Measurements from ENCODE around the gene TRPV6.

Gene TRPV6

DNA sequence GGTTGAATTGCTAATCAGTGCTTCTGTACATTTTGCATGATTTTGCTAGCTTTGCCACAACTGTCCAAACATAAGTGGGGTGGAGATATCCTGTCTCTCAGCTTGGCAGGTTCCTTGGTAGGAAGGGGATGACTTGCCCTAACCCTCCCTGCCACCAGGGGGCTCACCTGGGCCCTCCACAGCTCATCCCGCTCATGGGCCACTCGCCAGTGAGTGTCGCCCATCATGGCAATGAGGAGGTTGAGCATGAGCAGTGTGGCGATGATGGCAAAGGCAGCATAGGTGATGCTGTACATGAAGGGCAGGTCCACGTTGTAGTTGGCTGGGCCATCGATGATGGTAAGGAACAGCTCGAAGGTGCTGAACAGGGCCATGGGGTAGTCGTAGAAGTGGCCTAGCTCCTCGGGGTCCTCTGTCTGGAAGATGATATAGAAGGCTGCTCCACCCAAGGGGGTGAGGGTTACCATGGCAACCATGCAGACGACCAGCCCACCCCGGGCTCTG lies 12.2 kb downstream of the TRPV6 start:
- Histone ChIP-seq H2AFZ (ENCODE audit: low read depth, low read length, severe bottlenecking) (no peak overlapping the region), H3K9me2 (replicated peaks; ENCODE audit: insufficient read depth, low read length) (no peaks in the 10 kb centered on the region), H3K79me2 (ENCODE audit: insufficient read depth, low read length) (no peaks in the 10 kb centered on the region), H3K9me3 (ENCODE audit: insufficient read depth, low read length) (no peaks in the 10 kb centered on the region), H3K9ac (ENCODE audit: low read length) (no peak overlapping the region), H3K27me3 (ENCODE audit: low read length) (no peaks in the 10 kb centered on the region), H4K20me1 (ENCODE audit: low read depth, low read length) (no peaks in the 10 kb centered on the region), H3F3A (ENCODE audit: insufficient read depth) (no peaks in the 10 kb centered on the region), H3K4me3 (ENCODE audit: insufficient read depth, low read length, poor library complexity, severe bottlenecking) (no peak overlapping the region), H3K27ac (ENCODE audit: low read depth, low read length) (no peak overlapping the region), H3K36me3 (ENCODE audit: low read length) (no peaks in the 10 kb centered on the region), H3K4me2 (ENCODE audit: low read depth, low read length, poor library complexity, severe bottlenecking) (no peak overlapping the region)
- TF ChIP-seq EZH2phosphoT487 (conservative IDR thresholded peaks at IDR 0.05; ENCODE audit: low read length) (no peak), CTCF (IDR thresholded peaks at IDR 0.05; ENCODE audit: insufficient read depth, low read length, poor library complexity, severe bottlenecking) (peak; percentile 82)

DNA sequence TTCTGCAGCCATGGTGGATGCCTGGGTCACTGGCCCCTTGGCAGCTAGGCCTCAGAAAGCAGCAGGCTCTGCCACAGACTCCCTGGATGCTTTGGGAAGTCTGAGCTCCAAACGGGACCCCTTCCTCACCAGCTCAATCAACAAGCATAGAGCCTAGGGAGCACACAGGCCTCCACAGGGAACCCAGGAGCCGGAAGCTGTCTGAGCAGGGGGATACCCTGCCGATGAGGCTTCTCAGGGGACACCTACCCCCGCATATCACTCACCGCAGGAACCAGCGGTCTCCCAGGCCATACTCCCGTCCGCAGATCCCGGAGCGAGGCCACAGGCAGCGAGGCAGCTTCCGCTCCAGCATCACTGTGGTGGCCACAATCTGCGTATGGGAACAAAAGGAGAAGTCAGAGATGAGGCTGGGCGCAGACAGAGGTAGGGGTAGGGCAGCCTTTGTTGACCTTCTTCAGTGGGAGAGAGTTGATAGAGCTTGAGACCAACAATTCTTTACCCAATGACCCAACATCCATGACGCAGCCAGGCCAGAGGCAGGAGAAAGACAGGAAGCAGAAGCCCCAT lies 13.4 kb downstream of the TRPV6 start:
- Histone ChIP-seq H3K9ac (ENCODE audit: low read length) (no peak overlapping the region), H3K4me3 (ENCODE audit: insufficient read depth, low read length, poor library complexity, severe bottlenecking) (no peak overlapping the region), H3K27ac (ENCODE audit: low read depth, low read length) (no peak overlapping the region), H3K27me3 (ENCODE audit: low read length) (no peaks in the 10 kb centered on the region), H3K79me2 (ENCODE audit: insufficient read depth, low read length) (no peaks in the 10 kb centered on the region), H3K36me3 (ENCODE audit: low read length) (no peaks in the 10 kb centered on the region), H4K20me1 (ENCODE audit: low read depth, low read length) (no peaks in the 10 kb centered on the region), H3K9me2 (replicated peaks; ENCODE audit: insufficient read depth, low read length) (no peaks in the 10 kb centered on the region), H3K4me2 (ENCODE audit: low read depth, low read length, poor library complexity, severe bottlenecking) (no peak overlapping the region), H3K9me3 (ENCODE audit: insufficient read depth, low read length) (no peaks in the 10 kb centered on the region), H2AFZ (ENCODE audit: low read depth, low read length, severe bottlenecking) (no peak overlapping the region), H3F3A (ENCODE audit: insufficient read depth) (no peaks in the 10 kb centered on the region)
- TF ChIP-seq EZH2phosphoT487 (conservative IDR thresholded peaks at IDR 0.05; ENCODE audit: low read length), result no peak
- TF ChIP-seq CTCF (IDR thresholded peaks at IDR 0.05; ENCODE audit: insufficient read depth, low read length, poor library complexity, severe bottlenecking), result no peak

DNA sequence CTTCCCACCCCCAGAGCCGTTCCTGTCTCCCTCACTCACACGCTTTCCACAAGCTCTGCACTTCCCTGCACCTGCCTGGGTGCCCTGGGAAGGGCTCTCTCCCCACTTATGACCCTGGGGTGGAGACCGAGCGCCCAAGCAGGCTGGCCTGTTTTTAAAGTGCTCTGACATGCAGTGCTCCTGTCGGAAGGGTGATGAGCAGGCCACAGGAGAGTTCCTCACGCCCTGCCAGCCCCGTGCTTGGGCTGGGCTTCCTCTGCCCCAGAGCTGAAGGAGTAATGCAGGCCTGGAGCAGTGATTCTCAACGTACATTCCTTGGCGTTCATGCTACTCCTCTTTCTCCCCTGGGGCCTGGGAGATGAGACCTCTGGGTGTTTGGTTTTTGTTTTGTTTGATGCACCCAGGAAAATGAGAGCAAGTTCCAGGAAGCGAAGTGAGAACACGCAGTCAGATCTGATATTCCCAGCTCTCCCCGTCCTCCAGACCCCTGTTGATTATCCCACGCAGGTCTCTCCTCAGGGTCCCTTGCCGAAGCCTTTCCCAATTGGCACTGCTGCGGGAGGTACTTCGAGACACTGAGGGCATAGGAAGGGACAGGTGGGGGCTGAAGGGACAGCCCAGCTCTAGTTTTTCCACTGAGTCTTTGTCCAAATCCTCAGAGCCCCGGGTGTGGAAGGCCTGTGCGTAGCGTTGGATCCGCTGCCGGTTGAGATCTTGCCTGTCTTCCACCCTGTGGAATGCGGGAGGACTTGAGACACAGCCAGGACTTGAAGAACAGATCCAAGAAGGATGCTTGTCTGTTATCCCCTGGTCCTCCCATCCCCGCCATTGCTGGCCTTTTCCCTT lies 14.1 kb downstream of the TRPV6 start:
- TF ChIP-seq CTCF (IDR thresholded peaks at IDR 0.05; ENCODE audit: insufficient read depth, low read length, poor library complexity, severe bottlenecking), result no peak
- Histone ChIP-seq H3K27ac (ENCODE audit: low read depth, low read length) (no peak overlapping the region), H2AFZ (ENCODE audit: low read depth, low read length, severe bottlenecking) (no peak overlapping the region), H3K79me2 (ENCODE audit: insufficient read depth, low read length) (no peaks in the 10 kb centered on the region), H3F3A (ENCODE audit: insufficient read depth) (no peaks in the 10 kb centered on the region), H3K9ac (ENCODE audit: low read length) (no peak overlapping the region), H3K4me3 (ENCODE audit: insufficient read depth, low read length, poor library complexity, severe bottlenecking) (no peak overlapping the region), H3K9me2 (replicated peaks; ENCODE audit: insufficient read depth, low read length) (no peaks in the 10 kb centered on the region), H3K9me3 (ENCODE audit: insufficient read depth, low read length) (no peaks in the 10 kb centered on the region), H4K20me1 (ENCODE audit: low read depth, low read length) (no peaks in the 10 kb centered on the region), H3K36me3 (ENCODE audit: low read length) (no peaks in the 10 kb centered on the region), H3K4me2 (ENCODE audit: low read depth, low read length, poor library complexity, severe bottlenecking) (no peak overlapping the region), H3K27me3 (ENCODE audit: low read length) (no peaks in the 10 kb centered on the region)
